Transverse colon (tissue), 4 donors: ENCODE results near the gene TRPM3.

ENCODE experiments used
- POLR2AphosphoS5 ChIP-seq, 3 donors: sonication (generic); formaldehyde crosslinking; IDR thresholded peaks; one replicate each; pipeline ENCODE4 v1.6.1; 2016; ENCODE audit warnings: antibody characterized with exemption in 3 of 3
- TF ChIP-seq, protein P1 (sequence below), 5 experiments: fragments of 200-600 bp in 3 of 5; fragments of 450-650 bp in 2 of 5; sonication (generic) in 3 of 5; IDR thresholded peaks; 1 replicate in 2 of 5; 2 replicates in 3 of 5; pipeline ENCODE4 v1.5.1; 2016 to 2017; ENCODE audit warnings: antibody characterized with exemption in 5 of 5, inconsistent platforms in 3 of 5, mild to moderate bottlenecking in 2 of 5, moderate library complexity in 1 of 5

DNA sequence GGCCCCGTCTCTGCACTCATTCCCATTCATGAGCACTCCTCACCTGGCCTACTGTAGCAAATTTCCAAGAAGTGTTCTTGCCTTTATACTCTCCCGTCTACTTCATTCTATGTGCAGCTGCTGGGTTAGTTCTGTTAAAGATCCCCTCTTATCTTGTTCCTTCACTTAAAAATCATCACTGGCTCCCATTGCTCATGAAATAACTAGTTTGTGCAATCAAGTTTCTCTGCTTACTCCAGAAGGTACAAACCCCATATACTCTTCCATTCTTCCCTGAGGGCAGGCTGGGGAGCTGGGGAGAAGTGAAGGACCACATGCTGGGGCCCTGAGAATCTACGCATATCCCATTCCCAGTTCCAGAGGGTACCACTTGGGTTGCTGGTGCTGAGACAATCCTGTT, 622.6 kb downstream of the TRPM3 start:
- TF ChIP-seq, protein P1, sequence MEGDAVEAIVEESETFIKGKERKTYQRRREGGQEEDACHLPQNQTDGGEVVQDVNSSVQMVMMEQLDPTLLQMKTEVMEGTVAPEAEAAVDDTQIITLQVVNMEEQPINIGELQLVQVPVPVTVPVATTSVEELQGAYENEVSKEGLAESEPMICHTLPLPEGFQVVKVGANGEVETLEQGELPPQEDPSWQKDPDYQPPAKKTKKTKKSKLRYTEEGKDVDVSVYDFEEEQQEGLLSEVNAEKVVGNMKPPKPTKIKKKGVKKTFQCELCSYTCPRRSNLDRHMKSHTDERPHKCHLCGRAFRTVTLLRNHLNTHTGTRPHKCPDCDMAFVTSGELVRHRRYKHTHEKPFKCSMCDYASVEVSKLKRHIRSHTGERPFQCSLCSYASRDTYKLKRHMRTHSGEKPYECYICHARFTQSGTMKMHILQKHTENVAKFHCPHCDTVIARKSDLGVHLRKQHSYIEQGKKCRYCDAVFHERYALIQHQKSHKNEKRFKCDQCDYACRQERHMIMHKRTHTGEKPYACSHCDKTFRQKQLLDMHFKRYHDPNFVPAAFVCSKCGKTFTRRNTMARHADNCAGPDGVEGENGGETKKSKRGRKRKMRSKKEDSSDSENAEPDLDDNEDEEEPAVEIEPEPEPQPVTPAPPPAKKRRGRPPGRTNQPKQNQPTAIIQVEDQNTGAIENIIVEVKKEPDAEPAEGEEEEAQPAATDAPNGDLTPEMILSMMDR (IDR thresholded peaks at IDR 0.05), result no peak
- no peak for TF ChIP-seq POLR2AphosphoS5 (IDR thresholded peaks at IDR 0.05)
